GM12872 (cell line): Measurements from ENCODE around the gene KCTD17.

ENCODE experiments used
- TF ChIP-seq, protein P1 (sequence below): IDR thresholded peaks from 3 replicates; pipeline ENCODE4 v1.5.1; 2011; ENCODE audit warnings: low read depth, mild to moderate bottlenecking, low read length, moderate library complexity; ENCODE audit not compliant: insufficient read depth

The KCTD17 gene

GRCh38 chr22:37060801-37061610 lies 9.5 kb downstream of the KCTD17 start:
- TF ChIP-seq, protein P1, sequence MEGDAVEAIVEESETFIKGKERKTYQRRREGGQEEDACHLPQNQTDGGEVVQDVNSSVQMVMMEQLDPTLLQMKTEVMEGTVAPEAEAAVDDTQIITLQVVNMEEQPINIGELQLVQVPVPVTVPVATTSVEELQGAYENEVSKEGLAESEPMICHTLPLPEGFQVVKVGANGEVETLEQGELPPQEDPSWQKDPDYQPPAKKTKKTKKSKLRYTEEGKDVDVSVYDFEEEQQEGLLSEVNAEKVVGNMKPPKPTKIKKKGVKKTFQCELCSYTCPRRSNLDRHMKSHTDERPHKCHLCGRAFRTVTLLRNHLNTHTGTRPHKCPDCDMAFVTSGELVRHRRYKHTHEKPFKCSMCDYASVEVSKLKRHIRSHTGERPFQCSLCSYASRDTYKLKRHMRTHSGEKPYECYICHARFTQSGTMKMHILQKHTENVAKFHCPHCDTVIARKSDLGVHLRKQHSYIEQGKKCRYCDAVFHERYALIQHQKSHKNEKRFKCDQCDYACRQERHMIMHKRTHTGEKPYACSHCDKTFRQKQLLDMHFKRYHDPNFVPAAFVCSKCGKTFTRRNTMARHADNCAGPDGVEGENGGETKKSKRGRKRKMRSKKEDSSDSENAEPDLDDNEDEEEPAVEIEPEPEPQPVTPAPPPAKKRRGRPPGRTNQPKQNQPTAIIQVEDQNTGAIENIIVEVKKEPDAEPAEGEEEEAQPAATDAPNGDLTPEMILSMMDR: no peak

- TF ChIP-seq, protein P1: no peak
Measured at GRCh38 chr22:37061611-37062375, 10.3 kb downstream of the KCTD17 start.

DNA sequence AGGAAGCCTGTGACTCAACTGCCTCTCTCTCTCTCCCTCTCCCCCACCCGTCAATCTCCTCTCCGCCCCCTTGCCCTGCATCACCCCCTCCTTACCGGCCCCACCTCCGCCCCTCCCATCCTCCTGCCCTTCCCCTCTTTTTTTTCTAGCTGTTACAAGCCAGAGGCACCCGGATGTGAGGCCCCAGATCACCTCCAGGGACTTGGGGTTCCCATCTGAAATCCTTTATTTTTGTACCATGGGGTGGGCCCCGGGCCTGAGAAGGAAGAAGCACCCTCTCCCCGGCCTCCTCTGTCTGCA lies 10.8 kb downstream of the KCTD17 start:
- TF ChIP-seq, protein P1: no peak

DNA sequence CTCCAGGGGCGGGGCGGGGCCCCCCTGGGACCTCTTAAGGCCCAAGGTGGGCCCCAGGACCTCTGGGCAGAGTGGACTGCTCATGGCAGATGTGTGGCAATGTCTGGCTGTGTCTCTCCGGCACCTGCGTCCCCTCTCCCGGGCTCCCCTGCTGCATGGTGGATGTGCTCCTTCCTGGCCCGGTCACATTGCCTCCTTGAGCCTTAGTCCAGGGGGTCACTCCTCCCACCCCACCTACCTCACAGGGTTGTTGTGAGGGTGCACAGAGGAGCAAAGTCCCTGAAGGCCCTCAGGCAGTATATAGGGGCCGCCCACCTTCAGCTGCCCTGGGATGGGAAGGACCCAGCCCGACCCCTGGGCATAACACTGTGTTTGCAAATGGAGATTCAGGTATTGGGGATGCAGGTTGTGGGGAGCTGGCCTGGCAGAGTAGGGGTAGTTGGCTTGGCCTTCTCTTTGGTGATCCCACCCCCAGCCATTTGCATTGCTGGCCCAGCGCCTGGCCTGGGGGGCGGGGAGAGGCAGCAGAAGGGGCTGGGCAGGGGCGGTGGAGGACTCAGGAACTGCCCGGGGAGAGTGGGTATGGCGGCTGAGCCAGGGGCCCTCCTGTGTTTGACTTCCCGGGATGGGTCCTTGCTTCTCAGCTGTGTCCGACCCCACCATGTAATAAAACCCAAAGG lies 11.3 kb downstream of the KCTD17 start:
- TF ChIP-seq, protein P1: no peak

- TF ChIP-seq, protein P1: no peak
Measured at GRCh38 chr22:37063431-37064420, 12.2 kb downstream of the KCTD17 start.

GRCh38 chr22:37064553-37064952 lies 13.0 kb downstream of the KCTD17 start:
- TF ChIP-seq, protein P1: no peak
